Activated T-cell treated with anti-CD3 and anti-CD28 coated beads for 1 hour (primary cell): ENCODE measurements around the gene ZNF853.
"Not testable (repeated sequence)": the region's sequence is repeated elsewhere in the genome, so short reads cannot be mapped to it uniquely, and the experiment has no call there.

Experiments used
- DNase-seq: peaks from one replicate; pipeline ENCODE4 v3.0.0-alpha.2; 2020; ENCODE audit warnings: low read depth

ZNF853 gene

DNA sequence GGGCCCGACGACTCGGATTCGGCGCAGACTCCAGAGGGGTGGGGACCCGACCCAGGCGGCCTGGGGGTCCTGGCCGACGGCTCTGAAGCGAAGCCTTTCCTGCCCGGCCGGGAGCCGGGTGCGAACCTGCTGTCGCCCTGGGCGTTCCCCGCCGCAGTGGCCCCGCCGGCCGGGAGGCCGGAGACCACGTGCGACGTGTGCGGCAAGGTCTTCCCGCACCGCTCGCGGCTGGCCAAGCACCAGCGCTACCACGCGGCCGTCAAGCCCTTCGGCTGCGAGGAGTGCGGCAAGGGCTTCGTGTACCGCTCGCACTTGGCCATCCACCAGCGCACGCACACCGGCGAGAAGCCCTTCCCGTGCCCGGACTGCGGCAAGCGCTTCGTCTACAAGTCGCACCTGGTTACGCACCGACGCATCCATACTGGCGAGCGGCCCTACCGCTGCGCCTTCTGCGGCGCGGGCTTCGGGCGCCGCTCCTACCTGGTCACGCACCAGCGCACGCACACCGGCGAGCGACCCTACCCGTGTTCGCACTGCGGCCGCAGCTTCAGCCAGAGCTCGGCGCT, 37.1 kb downstream of the ZNF853 start:
- no peak for DNase-seq

DNA sequence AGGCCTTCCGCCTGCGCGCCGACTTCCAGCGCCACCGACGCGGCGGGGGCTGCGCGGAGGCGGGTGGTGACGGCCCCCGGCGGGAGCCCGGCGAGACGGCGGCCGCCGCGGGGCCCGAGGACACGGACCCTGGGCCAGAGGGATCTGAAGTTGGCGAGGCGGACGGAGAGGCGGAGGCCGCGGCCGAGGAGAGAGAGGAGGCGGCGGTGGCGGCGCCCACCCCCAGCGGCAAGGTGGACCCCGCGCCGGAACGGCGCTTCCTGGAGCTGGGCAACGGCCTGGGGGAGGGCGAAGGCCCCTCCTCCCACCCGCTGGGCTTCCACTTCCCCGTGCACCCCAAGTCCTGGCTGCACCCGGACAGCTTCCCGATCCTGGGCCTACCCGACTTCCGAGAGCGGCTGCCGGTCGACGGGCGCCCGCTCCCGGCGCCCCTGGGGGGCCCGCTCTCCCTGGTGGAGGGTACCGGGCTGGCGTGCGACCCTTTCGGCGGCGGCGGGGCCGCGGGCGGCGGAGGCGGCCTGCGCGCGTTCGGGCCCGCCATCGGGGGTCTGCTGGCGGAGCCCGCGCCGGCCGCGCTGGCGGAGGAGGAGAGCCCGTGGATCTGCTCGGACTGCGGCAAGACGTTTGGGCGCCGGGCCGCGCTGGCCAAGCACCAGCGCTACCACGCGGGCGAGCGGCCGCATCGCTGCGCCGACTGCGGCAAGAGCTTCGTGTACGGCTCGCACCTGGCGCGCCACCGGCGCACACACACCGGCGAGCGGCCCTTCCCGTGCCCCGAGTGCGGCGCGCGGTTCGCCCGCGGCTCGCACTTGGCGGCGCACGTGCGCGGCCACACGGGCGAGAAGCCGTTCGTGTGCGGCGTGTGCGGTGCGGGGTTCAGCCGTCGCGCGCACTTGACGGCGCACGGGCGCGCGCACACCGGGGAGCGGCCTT, 37.9 kb downstream of the ZNF853 start:
- no peak for DNase-seq

DNA sequence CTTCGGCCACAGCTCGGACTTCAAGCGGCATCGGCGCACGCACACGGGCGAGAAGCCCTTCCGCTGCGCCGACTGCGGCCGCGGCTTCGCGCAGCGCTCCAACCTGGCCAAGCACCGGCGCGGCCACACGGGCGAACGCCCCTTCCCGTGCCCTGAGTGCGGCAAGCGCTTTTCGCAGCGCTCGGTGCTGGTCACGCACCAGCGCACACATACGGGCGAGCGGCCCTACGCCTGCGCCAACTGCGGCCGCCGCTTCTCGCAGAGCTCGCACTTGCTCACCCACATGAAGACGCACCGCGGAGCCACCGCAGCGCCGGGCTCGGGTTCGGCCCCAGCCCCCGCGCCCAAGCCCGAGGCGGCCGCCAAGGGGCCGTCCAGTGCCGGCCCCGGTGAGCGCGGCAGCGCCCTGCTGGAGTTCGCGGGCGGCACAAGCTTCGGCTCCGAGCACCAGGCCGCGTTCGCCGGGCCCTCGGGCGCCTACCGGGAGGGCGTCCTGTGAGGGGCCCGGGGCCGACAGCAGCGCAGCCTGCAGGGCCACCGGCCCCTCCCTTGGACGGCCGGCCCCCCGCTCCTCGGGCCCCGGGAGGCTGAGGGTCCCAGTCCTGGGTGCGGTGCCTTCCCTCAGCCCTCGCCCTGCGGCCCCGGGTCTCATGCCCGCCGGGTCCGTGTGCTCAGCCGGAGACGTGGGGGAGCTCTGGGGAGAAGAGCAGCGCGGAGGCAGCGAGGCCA, 38.9 kb downstream of the ZNF853 start:
- DNase-seq: no peak

DNA sequence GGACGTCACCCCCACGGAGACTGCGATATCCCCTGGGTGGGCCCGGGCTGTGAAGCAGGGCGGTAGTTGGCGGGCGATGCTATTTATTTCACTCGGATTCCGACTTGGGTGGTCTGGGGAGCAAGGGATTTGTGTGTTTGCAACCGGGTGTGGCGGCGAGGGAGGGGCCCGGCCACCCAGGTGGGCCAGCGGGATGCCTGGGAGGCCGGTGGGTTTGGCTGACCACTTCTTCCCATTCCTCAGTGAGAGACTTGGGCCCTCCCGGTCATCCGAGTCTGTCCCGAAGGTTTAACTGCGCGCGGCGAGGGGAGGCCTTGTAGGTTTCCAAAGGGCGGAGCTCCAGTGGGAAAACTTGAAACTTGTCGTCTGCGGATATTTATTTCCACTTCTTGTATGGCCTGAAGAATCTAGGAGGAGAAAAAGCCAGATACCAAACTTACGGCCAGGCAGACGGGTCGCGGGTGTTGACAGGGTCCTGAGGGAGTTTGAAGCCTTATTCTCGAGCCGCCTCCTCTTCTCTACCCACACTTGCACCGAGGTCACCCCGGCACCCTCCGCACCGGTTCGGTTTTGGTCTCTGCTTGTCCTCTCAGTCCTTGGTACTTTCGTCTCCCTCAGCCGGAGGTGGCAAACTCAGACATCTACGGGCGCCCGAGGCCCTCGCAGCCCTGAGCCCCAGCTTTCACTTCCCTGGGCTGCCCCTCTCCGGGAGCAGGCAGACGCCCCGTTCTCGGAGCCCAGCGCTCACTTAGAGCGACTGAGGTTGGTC, 39.6 kb downstream of the ZNF853 start:
- no peak for DNase-seq

DNA sequence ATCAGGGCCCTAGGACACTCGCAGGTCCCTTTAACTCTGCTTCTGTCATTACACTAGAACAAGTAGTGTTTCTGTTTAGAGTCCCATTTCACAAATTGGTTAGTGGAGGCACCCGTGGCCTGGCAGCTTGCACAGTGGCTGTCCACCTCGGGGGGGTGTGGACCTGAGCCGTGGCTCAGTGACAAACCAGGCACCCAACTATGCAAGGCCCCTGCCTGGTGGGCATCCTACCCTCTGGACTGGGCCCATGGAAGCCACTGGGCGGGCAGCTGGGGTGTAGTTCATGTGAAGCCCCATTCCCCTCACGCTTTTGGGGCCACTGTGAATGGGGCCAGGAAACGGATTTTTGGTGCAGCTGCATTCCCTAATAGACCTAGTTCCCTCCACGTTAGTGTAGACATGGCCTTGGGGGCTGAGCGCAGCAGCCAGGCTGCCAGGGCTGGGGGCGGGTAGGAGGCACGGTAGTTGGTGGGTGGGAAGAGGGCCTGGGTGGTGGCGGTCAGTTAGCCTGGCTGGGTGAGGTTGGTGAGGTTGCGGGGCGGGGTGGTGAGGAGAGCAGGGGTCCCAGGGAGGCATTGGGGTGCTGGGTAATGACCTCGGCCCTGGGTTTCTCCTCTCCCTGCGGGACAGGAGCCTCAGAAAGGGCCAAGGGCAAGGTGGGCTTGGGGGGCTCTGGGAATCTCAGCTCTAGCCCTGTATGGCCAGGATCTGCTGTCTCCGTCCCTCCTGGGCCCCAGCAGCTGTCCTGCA, 40.4 kb downstream of the ZNF853 start:
- DNase-seq: no peak

DNA sequence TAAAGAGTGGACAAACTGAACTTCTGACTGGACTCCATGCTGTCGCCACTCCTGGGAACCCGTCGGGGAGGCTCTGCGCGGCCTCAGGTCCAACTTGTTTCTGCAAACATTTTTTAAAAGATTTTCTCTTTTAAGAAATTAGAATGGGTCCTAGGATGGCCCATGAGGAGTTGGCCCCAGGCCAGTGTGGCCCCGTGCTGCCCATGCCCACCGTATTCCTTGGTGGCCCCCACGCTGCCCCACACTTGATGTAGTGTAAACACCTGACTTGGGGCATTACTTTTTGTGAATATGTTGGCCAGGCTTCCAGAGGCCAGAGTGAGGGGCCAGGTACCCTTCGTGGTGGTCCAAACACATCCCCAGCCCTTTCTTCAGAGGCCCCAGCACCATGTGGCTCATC, 41.0 kb downstream of the ZNF853 start:
- no peak for DNase-seq

DNA sequence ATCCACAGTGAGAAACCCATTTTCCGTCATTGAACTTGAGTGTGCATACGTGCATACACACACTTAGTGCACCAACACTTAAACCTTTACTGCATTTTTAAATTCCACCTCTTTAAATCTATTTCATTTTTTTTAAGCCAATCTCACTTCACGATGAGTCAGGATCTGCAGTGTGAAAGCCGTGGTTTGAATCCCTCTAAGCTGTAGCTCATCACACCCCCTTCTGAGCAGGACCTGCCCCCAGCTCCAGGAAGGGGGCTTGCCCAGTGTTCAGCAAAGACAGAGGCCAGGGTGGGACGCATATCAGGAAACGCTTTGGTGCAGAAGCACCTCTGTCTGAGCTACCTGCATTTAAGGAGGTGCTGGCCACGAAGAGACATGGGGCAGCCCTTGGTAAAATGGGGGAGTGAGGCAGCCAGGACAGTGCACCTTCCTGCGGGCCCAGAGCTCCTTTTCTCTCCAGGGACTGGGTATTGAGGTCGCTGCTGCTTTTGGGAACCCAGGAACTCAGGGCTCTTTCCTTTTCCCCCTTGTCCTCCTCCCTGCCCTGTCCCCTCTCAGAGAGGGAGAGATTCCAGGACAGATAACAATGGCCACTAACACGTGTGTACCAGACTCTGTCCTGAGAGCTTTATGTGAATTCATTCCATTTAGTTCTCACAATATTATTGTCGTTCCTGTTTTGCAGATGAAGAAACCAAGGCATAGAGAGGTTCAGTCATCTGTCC, 43.4 kb downstream of the ZNF853 start:
- no peak for DNase-seq

DNA sequence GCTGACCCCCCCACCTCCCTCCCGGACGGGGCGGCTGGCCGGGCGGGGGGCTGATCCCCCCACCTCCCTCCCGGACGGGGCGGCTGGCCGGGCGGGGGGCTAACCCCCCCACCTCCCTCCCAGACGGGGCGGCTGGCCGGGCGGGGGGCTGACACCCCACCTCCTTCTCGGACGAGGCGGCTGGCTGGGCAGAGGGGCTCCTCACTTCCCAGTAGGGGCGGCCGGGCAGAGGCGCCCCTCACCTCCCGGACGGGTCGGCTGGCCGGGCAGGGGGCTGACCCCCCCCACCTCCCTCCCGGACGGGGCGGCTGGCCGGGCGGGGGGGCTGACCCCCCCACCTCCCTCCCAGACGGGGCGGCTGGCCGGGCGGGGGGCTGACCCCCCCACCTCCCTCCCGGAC, 55.4 kb downstream of the ZNF853 start:
- DNase-seq: not testable (repeated sequence)
